ENCODE data around the gene NEXN.

GRCh38 chr1:77948841-77949424, 60.5 kb downstream of the NEXN start:
- TF ChIP-seq CTCF (conservative IDR thresholded peaks at IDR 0.05) = no peak
- no peak for TF ChIP-seq EZH2 (IDR thresholded peaks at IDR 0.05; ENCODE audit: low read depth)

Data from PC-9 (cell line).